Esophagus (tissue), 2 donors: Measurements from ENCODE around the gene ISOC2. TPM values are rescaled to one million over a fixed set of nuclear protein-coding genes. Genes with fewer than 3 reads are reported as not detected.

Experiments
- H3K27ac ChIP-seq, 2 donors: one replicate each; pipeline ENCODE4 v1.5.1; 2013; ENCODE audit warnings: low read depth in 2 of 2, mild to moderate bottlenecking in 2 of 2, inconsistent platforms in 1 of 2, low read length in 1 of 2, moderate library complexity in 1 of 2
- H3K27me3 ChIP-seq, 2 donors: one replicate each; pipeline ENCODE4 v1.6.1; 2013; ENCODE audit warnings: low read length in 2 of 2, control low read depth in 1 of 2, mild to moderate bottlenecking in 1 of 2; ENCODE audit not compliant: insufficient read depth in 2 of 2, control insufficient read depth in 1 of 2
- H3K36me3 ChIP-seq, 2 donors: one replicate each; pipeline ENCODE4 v1.6.1; 2013; ENCODE audit warnings: low read length in 1 of 2; ENCODE audit not compliant: control insufficient read depth in 2 of 2, insufficient read depth in 2 of 2
- H3K4me1 ChIP-seq, 2 donors: one replicate each; pipeline ENCODE4 v1.6.1; 2013; ENCODE audit warnings: low read length in 1 of 2; ENCODE audit not compliant: control insufficient read depth in 2 of 2, insufficient read depth in 2 of 2
- H3K4me3 ChIP-seq, 2 donors: one replicate each; pipeline ENCODE4 v1.5.1; 2013; ENCODE audit warnings: low read length in 2 of 2, mild to moderate bottlenecking in 2 of 2, low read depth in 1 of 2, moderate library complexity in 1 of 2
- H3K9me3 ChIP-seq, 2 donors: one replicate each; pipeline ENCODE4 v1.6.1; 2013; ENCODE audit warnings: mild to moderate bottlenecking in 2 of 2, low read depth in 1 of 2, low read length in 1 of 2, moderate library complexity in 1 of 2; ENCODE audit not compliant: control insufficient read depth in 2 of 2, insufficient read depth in 1 of 2
- WGBS, 2 donors: extraction: QIAGEN DNeasy Blood & Tissue Kit; methylation state at CpG; one replicate each; pipeline ENCODE4 v1.1.7; 2013; 5-methylcytosine and 5-hydroxymethylcytosine counted together
- polyA plus RNA-seq, 2 donors: library from polyadenylated mRNA; stranded (reverse); fragments of 200-250 nt; gene quantifications; one replicate each; pipeline ENCODE4 v1.2.3, GENCODE V29; 2013
- donor health status: healthy with polysubstance abuse.
- donor health status: Bipolar disorder and iron deficiency.

The ISOC2 gene
- polyA plus RNA-seq, 2 donors: 38.6 to 95.2 TPM

DNA sequence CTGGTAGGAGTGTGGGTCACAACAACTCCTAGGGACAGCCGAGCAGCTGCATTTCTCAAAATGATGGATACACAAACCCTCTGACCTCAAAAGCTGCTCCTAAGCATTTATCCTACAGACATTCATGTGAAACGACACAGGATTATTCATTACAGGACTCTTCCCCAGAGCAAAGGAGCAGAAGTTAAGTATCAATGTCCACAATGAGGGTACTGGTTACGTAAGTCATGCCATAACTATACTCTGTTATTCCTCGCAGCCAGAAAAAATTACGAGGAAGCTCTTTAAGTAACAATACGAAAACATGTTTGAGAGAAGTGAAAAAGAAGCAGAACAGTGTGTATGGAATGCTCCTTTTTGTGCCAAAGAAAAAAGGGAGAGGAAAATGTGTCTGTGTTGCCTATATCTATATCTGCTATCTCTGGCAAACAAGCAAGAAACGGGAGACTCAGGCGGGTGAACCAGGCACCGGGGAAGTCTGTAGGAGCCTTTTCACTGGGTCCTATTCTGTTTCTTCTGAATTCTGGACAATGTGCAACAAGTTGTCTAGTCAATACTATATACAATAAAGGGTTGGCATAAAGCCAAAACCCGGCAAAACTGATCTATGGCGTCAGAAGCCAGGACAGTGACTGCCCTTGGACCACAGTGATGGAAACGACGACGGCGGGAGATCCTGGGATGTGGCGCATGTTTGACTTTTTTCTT lies 1.3 kb downstream of the ISOC2 start:
- H3K36me3 ChIP-seq: peaks cover 0 to 6% of the 10 kb centered on the region in 2 donors
- H3K27ac ChIP-seq: no peak overlapping the region
- H3K4me1 ChIP-seq: peaks cover 2 to 6% of the 10 kb centered on the region in 2 donors
- no peaks in the 10 kb centered on the region for H3K9me3 ChIP-seq
- no peaks in the 10 kb centered on the region for H3K27me3 ChIP-seq
- WGBS, 2 donors: 28 to 29% methylated on average over 16 of the region's 16 CpGs
- H3K4me3 ChIP-seq: no peak overlapping the region

DNA sequence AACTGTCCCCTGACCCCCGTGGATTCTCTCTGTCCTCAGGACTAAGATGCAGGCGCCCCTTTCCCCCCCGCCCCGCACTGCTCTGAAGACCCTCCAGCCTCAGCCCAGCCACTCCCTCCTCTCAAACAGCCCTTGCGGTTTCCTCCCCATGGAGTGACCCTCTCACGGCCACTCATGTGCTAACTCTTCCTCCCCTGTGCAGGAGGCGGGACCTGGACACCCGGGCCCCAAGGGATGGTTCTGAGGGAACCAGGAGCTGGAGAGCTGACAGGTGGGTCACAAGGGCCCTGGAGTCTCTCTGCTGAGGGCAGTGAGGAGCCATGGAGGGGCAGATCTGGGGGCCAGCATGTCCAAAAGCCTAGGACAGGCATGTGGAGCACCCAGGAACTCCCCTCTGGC lies 1.9 kb downstream of the ISOC2 start:
- Histone ChIP-seq H3K4me1 (peaks cover 2 to 6% of the 10 kb centered on the region in 2 donors), H3K27me3 (no peaks in the 10 kb centered on the region), H3K36me3 (peaks cover 0 to 6% of the 10 kb centered on the region in 2 donors), H3K9me3 (no peaks in the 10 kb centered on the region), H3K27ac (no peak overlapping the region), H3K4me3 (no peak overlapping the region)
- WGBS, 2 donors: 61 to 71% methylated on average over 8 of the region's 8 CpGs

DNA sequence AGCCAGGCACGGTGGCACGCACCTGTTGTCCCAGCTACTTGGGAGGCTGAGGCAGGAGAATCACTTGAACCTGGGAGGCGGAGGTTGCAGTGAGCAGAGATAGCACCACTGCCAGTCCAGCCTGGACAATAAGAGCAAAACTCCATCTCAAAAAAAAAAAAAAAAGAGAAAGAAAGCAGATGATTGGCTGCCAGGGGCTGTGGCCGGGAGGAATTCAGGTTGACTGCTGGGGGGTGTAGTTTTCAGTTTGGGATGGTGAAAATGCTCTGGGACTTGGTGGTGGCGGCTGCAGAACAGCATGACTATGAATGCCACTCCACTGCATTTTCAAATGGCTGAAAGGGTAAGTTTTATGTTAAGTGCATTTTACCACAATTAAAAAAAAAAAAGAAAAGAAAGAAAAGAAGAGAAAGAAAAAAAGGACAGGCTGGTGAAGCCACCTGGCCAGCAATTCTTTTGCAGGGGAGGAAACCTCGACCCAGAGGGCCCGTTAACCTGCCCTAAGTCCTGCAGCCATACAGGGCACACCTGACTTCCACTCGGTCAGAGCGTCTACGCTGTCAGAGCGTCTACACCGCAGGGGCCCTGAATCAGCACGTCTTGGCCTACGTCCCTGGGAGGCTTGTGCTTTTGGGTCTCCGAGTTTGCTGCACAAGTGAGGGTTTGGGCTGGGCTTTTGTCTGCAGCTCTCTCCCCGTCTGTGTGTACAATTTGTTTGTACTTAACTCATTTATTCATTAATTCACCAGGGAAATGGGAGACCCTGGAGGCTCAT lies 3.6 kb downstream of the ISOC2 start:
- Histone ChIP-seq H3K9me3 (no peaks in the 10 kb centered on the region), H3K4me3 (no peak overlapping the region), H3K27me3 (no peaks in the 10 kb centered on the region), H3K27ac (no peak overlapping the region), H3K36me3 (peaks cover 0 to 10% of the 10 kb centered on the region in 2 donors), H3K4me1 (peaks cover 2 to 6% of the 10 kb centered on the region in 2 donors)
- WGBS, 2 donors: 80 to 84% methylated on average over 16 of the region's 16 CpGs

DNA sequence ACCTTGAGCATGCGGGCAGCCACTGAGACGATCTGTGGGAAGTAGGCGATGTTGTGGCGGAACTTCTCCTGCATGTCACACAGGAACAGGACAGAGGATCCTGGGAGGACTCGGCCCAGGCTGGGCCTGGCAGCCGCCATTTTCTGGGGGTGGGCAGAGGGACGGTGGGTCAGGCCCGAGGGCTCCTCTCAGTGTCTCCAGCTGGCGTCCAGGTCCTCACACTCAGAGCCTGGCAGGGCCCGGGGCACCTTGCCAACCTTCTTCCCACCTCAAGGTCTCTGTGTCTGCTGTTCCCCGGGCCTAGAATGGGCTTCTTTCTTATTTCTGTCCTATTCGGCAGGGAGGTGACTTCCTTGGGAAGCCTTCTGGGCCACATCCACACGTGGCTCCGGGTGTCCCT lies 5.1 kb downstream of the ISOC2 start:
- Histone ChIP-seq H3K27me3 (no peaks in the 10 kb centered on the region), H3K27ac (no peak overlapping the region), H3K4me1 (peaks cover 7% of the 10 kb centered on the region in 2 donors), H3K36me3 (peaks cover 0 to 10% of the 10 kb centered on the region in 2 donors), H3K4me3 (no peak overlapping the region), H3K9me3 (no peaks in the 10 kb centered on the region)
- WGBS, 2 donors: 82 to 88% methylated on average over 8 to 14 of the region's 14 CpGs

DNA sequence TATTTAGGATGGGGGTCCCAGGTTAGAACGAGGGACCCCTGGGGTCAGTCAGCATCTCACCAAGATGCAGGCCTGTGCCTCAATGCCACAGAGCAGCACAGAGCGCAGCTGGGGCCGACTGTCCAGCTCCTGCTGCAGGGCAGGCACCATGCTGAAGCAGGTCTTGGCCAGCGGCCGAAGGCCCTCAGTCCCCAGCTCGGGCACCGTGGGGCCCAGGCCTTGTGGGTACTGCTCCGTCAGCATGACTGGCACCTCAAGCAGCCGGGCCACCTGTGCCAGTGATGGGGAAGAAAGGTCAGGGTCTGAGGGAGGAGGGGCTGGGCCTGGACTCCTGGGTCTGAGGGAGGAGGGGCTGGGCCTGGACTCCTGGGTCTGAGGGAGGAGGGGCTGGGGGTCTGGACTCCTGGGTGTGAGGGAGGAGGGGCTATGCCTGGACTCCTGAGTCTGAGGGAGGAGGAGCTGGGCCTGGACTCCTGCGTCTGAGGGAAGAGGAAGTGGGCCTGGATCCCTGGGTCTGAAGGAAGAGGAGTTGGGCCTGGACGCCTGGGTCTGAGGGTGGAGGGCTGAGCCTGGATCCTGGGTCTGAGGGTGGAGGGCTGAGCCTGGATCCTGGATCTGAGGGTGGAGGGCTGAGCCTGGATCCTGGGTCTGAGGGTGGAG lies 5.7 kb downstream of the ISOC2 start:
- 90 to 92% methylated on average over 11 of the region's 11 CpGs for WGBS, 2 donors
- Histone ChIP-seq H3K27me3 (no peaks in the 10 kb centered on the region), H3K4me3 (no peak overlapping the region)

DNA sequence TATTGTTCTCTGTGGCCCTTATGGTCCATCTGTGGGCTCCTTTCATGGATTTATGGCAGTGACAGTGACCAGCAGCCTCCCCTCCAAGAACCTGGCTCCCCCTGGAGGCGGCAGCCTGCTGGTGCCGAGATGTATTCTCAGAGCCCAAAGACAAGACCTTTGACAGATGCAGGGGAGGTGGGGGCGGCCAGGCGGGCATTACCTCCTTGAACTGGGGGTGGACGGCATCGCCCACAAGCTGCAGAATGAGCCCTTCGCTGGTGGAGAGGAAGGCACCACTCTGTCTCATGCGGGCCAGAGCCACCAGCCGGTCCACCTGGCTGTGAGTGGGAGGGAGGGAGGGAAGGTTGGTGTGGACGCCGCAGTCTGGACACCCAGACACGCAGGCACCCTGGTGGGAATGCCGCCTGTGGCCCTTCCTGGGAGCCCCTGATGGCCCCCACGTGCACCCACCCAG lies 6.6 kb downstream of the ISOC2 start:
- no peaks in the 10 kb centered on the region for H3K9me3 ChIP-seq
- H3K27me3 ChIP-seq: peaks cover 0 to under 1% of the 10 kb centered on the region in 2 donors
- 73 to 78% methylated on average over 14 of the region's 14 CpGs for WGBS, 2 donors
- H3K36me3 ChIP-seq: peaks cover 0 to 10% of the 10 kb centered on the region in 2 donors
- no peak overlapping the region for H3K27ac ChIP-seq
- no peak overlapping the region for H3K4me3 ChIP-seq
- peaks cover 7% of the 10 kb centered on the region in 2 donors for H3K4me1 ChIP-seq

More for the DNA sequence above, 5.7 kb downstream of the ISOC2 start:
- Histone ChIP-seq H3K9me3 (no peaks in the 10 kb centered on the region), H3K27ac (no peak overlapping the region), H3K36me3 (peaks cover 0 to 10% of the 10 kb centered on the region in 2 donors), H3K4me1 (peaks cover 7% of the 10 kb centered on the region in 2 donors)

DNA sequence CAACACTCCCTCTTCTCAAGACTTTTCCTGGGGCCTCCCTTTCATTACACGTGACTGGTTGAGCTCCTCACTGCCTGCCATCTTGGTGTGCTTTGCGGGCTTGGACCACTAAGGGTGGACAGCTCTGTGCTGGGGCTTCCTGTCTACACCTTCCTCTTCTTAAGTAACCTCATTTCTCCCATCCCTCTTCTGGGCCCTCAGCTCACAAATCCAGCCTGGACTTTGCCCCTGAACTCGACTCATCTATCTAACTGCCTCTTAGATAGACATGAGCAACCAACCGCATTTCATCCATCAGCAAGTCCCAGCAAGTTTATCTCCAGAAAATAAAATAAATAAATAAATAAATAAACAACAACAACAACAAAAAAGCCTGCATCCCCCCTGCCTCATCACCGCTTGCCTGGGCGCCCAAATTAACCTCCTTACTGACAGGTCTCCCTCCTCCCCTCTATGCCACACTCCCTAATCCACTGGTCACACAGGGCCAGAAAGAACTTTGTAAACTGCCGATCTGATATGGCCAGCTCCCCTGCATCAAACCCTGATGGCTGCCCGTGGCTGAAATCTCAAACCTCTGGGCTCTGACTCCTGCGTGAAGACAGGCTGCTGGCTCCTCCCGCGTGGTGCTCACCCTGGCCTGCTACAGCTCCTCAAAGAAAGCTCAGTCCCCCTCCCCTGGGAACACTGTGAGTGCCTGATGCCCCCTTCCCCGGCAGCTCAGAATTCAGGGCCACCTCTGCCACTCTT lies 7.8 kb downstream of the ISOC2 start:
- H3K27me3 ChIP-seq: peaks cover 0 to 6% of the 10 kb centered on the region in 2 donors
- H3K27ac ChIP-seq: no peak overlapping the region
- 89 to 90% methylated on average over 12 of the region's 12 CpGs for WGBS, 2 donors
- H3K36me3 ChIP-seq: peaks cover 0 to 10% of the 10 kb centered on the region in 2 donors
- peaks cover 0 to 6% of the 10 kb centered on the region in 2 donors for H3K9me3 ChIP-seq
- H3K4me1 ChIP-seq: peaks cover 3 to 5% of the 10 kb centered on the region in 2 donors
- no peak overlapping the region for H3K4me3 ChIP-seq

DNA sequence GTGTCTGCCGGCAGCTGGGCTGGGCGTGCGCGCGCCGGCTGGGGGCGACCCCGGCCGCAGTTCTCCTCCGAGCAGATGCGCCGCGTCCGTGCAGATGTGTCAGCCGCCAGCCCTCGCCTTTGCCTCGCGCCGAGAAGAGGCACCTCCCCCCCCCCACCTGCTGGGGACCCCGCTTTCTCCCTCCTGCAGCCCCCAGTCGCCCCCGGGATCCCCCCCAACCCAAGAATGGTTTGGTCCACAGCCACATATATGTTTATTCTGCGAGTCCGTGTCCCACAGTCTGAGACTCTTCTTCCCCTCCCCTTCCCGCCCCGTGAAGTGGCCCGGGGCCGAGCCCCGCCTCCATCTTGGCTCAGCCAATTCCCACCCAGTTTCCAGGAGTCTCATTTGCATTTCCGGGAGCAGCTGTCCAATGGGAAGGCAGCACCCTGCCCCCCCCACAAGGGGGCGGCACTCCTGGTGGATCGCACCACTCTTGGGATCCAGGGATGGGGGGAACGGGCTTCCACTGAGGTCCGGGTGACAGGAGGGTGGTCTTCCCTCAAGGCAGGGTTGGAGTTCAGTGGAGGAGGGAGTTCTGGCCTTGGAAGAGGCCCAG lies 8.6 kb downstream of the ISOC2 start:
- H3K4me1 ChIP-seq: peaks cover 5 to 8% of the 10 kb centered on the region in 2 donors
- peaks cover 0 to 6% of the 10 kb centered on the region in 2 donors for H3K9me3 ChIP-seq
- no peak overlapping the region for H3K27ac ChIP-seq
- H3K4me3 ChIP-seq: no peak overlapping the region
- 11 to 19% methylated on average over 16 to 34 of the region's 34 CpGs for WGBS, 2 donors
- H3K27me3 ChIP-seq: peaks cover 0 to 6% of the 10 kb centered on the region in 2 donors
- H3K36me3 ChIP-seq: peaks cover 0 to 10% of the 10 kb centered on the region in 2 donors
